ENCODE measurements around the gene PLEKHN1.
"Not testable (repeated sequence)": the region's sequence is repeated elsewhere in the genome, so short reads cannot be mapped to it uniquely, and the experiment has no call there.

PLEKHN1 gene

DNA sequence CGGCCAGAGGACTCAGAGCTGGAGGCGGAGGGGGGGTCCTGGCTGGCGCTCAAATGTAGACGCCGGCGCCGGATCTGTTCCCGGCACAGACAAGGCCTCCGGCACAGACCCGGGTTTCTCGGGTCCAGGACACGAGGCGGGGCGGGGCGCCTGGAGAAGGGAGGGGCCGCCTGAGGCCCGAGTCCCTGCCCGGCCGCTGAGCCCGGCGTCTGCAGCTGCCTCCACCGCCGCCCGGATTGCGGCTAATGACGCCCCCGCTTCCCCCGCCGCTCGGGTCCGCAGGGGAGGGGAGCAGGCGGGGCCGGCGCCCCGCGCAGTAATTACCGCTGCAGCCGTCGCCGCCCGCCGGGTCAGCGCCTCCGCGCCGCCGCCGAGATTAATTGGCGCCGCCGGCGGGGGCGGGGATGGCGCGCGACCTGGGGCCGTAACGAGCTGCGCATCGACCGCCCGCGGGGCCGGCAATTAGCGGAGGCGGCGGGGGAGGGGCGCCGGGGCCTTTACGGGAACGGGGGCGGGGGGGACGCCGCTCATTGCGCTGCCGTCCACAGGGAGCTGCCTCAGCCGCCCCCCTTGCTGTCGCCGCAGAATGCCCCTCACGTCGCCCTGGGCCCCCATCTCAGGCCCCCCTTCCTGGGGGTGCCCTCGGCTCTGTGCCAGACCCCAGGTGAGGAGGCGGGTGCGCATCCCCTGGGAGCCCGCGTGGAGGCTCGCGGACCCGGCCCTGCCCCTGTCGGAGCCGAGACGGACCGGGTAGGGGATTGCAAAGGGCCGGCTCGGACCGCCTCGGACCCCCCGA lies 24.5 kb upstream of the PLEKHN1 start:
- peak overlapping the region; percentile 48 for H3K27ac ChIP-seq (ENCODE audit: low read depth, low read length)
- H3K36me3 ChIP-seq (ENCODE audit: control insufficient read depth, insufficient read depth, low read length) = no peaks in the 10 kb centered on the region
- no peak overlapping the region for H3K9ac ChIP-seq (ENCODE audit: low read length)
- peak overlapping the region; percentile 43 for H3K4me3 ChIP-seq (ENCODE audit: low read length)
- H3K4me1 ChIP-seq (ENCODE audit: control insufficient read depth, insufficient read depth, low read length) = peaks cover 7% of the 10 kb centered on the region
- H3K27me3 ChIP-seq (ENCODE audit: control insufficient read depth, insufficient read depth, low read length) = peaks cover 31% of the 10 kb centered on the region

DNA sequence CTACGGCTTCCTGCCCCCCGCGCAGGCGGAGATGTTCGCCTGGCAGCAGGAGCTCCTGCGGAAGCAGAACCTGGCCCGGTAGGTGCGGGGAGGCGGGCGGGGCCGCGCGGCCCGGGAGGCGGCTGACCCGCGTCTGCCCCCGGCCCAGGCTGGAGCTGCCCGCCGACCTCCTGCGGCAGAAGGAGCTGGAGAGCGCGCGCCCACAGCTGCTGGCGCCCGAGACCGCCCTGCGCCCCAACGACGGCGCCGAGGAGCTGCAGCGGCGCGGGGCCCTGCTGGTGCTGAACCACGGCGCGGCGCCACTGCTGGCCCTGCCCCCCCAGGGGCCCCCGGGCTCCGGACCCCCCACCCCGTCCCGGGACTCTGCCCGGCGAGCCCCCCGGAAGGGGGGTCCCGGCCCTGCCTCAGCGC lies 23.9 kb upstream of the PLEKHN1 start:
- peaks cover 4% of the 10 kb centered on the region for H3K36me3 ChIP-seq (ENCODE audit: control insufficient read depth, insufficient read depth, low read length)
- peaks cover 31% of the 10 kb centered on the region for H3K27me3 ChIP-seq (ENCODE audit: control insufficient read depth, insufficient read depth, low read length)
- no peak overlapping the region for H3K9ac ChIP-seq (ENCODE audit: low read length)
- H3K4me3 ChIP-seq (ENCODE audit: low read length) = no peak overlapping the region
- peak overlapping the region; percentile 10 for H3K27ac ChIP-seq (ENCODE audit: low read depth, low read length)
- H3K4me1 ChIP-seq (ENCODE audit: control insufficient read depth, insufficient read depth, low read length) = peaks cover 7% of the 10 kb centered on the region

DNA sequence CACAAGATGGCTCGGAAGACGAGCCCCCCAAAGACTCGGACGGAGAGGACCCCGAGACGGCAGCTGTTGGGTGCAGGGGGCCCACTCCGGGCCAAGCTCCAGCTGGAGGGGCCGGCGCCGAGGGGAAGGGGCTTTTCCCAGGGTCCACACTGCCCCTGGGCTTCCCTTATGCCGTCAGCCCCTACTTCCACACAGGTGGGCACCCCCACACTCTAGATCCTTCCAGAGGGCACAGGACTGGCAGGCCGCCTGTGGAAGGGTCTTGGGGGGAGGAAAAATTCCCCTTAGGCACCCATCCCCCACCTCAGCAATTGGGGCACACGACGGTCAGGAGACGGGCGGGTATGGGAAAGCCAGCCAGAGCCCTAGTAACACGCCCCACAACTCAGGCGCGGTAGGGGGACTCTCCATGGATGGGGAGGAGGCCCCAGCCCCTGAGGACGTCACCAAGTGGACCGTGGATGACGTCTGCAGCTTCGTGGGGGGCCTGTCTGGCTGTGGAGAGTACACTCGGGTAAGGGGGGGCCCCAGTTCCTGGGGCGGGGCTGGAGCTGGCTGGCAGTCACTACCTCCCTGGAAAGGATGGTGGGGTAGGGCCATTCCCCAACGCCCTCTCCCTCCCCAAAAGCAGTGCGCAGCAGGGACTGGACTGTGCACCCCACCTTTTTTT lies 23.3 kb upstream of the PLEKHN1 start:
- peaks cover 31% of the 10 kb centered on the region for H3K27me3 ChIP-seq (ENCODE audit: control insufficient read depth, insufficient read depth, low read length)
- no peak overlapping the region for H3K9ac ChIP-seq (ENCODE audit: low read length)
- H3K4me3 ChIP-seq (ENCODE audit: low read length) = no peak overlapping the region
- H3K36me3 ChIP-seq (ENCODE audit: control insufficient read depth, insufficient read depth, low read length) = peaks cover 9% of the 10 kb centered on the region
- H3K4me1 ChIP-seq (ENCODE audit: control insufficient read depth, insufficient read depth, low read length) = peaks cover 7% of the 10 kb centered on the region
- H3K27ac ChIP-seq (ENCODE audit: low read depth, low read length) = peak overlapping the region; percentile 45

DNA sequence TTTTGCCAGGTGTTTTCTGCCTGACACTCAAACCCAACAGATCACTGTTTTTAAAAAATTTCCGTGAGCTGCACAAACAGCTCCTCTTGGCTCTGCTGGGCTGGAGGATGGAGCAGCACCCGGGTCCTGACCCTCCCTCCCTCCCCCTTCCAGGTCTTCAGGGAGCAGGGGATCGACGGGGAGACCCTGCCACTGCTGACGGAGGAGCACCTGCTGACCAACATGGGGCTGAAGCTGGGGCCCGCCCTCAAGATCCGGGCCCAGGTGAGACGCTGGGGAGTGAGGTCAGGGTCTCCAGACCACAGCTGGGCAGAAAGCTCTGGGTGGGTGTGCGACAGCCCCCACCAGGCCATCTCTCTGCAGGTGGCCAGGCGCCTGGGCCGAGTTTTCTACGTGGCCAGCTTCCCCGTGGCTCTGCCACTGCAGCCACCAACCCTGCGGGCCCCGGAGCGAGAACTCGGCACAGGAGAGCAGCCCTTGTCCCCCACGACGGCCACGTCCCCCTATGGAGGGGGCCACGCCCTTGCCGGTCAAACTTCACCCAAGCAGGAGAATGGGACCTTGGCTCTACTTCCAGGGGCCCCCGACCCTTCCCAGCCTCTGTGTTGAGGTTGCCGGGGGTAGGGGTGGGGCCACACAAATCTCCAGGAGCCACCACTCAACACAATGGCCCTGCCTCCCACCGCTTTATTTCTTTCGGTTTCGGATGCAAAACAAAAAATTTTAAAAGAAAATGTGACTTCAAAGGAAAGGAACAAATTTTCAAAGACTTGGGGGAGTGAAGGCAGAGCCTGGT lies 22.5 kb upstream of the PLEKHN1 start:
- Histone ChIP-seq H3K4me1 (ENCODE audit: control insufficient read depth, insufficient read depth, low read length) (peaks cover 7% of the 10 kb centered on the region), H3K9ac (ENCODE audit: low read length) (no peak overlapping the region), H3K4me3 (ENCODE audit: low read length) (no peak overlapping the region), H3K27ac (ENCODE audit: low read depth, low read length) (peak overlapping the region; percentile 45), H3K36me3 (ENCODE audit: control insufficient read depth, insufficient read depth, low read length) (peaks cover 11% of the 10 kb centered on the region), H3K27me3 (ENCODE audit: control insufficient read depth, insufficient read depth, low read length) (peaks cover 26% of the 10 kb centered on the region)

DNA sequence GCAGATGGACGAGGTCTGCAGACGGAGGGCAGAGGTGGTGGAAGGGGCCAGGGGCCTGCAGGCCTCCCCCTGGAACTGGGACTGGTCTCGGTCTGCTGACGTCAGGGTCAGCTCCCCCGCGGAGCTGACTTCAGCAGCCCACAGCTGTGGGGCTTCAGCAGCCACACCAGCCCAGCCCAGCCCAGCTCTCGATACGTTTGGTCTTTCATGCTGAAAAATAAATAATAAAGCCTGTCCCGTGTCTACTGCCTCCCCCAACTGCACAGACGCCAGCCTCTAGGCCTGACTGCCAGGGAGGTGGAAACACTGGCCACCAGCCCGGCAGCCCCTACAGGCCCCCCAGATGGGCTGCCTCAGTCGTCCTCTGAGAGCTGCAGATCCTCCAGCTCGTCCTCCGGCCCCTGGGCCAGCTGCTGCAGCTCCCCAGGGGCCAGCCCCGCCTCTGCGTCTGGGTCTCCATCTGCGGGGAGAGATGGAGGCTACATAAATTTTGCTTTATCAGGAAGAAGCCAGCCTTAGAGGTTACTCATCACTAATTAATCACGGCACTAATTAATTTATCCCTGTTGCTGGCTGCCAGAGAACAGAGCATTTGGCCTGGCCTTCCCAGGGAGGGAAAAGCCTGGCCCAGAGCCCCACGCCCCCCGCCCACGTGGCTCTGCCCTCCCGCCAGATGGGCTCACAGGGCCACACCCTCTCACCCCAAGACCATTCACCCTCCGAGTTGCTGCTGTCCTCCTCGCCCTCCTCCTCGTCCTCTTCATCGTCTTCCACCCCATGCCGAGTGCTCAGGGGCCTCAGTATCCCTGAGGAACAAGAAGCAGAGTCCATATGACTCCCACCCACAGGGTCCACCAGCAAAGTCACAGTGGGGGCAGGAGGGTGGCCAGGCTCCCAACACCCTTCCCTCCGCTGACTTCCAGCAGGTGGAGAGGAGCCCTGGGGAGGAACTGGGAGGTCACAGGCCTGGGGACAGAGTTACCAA lies 21.6 kb upstream of the PLEKHN1 start:
- H3K4me3 ChIP-seq (ENCODE audit: low read length) = no peak overlapping the region
- H3K9ac ChIP-seq (ENCODE audit: low read length) = no peak overlapping the region
- peaks cover 11% of the 10 kb centered on the region for H3K36me3 ChIP-seq (ENCODE audit: control insufficient read depth, insufficient read depth, low read length)
- no peak overlapping the region for H3K27ac ChIP-seq (ENCODE audit: low read depth, low read length)
- peaks cover 7% of the 10 kb centered on the region for H3K4me1 ChIP-seq (ENCODE audit: control insufficient read depth, insufficient read depth, low read length)
- peaks cover 18% of the 10 kb centered on the region for H3K27me3 ChIP-seq (ENCODE audit: control insufficient read depth, insufficient read depth, low read length)

DNA sequence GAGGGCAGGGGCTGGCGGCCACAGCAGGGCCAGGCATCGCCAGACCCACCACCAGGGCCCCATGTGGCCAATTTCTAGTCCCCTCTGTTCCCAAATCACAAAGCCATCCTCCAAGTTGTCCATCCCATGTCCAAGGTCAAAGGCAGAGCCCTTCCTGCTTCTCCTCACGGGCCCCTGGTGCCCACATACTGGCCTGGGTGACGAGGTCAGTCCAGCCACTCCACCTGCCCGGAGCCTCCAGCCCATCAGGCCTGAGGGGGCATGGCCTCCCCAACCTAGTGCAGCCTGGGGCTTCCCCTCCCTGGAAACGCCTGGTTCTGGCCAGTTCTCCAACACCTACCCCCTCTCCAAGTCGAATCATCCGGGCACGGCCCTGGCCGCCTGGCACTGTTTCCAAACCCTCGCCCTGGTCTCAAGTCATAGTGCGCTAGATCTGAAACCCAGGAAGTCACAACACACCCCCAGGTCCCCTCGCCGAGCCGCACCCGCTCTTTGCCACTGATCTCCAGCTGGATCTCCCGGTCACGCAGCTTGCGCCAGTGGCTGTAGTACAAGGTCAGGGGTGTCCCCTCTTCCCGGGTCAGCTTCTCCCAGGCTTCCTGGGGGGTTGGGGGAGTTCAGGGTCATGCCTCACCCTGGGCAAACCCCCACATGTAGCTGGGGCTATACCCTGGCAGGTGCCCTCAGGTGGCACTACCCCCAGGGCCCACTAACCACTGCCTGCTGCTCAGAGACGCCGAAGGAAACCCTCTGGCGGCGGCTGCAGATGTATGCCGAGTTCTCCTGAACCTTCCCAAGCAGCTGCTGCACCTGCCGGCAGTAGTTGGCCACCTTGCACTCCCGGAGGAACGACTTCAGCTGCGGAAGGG lies 20.4 kb upstream of the PLEKHN1 start:
- H3K27ac ChIP-seq (ENCODE audit: low read depth, low read length) = no peak overlapping the region
- no peaks in the 10 kb centered on the region for H3K4me1 ChIP-seq (ENCODE audit: control insufficient read depth, insufficient read depth, low read length)
- H3K27me3 ChIP-seq (ENCODE audit: control insufficient read depth, insufficient read depth, low read length) = peaks cover 8% of the 10 kb centered on the region
- H3K4me3 ChIP-seq (ENCODE audit: low read length) = no peak overlapping the region
- H3K9ac ChIP-seq (ENCODE audit: low read length) = no peak overlapping the region
- H3K36me3 ChIP-seq (ENCODE audit: control insufficient read depth, insufficient read depth, low read length) = peaks cover 21% of the 10 kb centered on the region

DNA sequence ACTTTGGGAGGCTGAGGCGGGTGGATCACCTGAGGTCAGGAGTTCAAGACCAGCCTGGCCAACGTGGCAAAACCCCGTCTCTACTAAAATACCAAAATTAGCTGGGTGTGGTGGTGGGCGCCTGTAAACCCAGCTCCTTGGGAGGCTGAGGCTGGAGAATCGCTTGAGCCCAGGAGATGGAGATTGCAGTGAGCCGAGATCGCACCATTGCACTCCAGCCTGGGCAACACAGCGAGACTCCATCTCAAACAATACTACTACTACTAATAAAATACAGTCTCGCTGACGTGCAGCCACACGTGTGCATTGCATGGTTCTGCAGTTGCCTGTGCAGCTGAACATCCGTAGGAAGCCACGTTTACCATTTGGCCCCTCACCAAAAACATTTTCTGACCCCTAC lies 19.5 kb upstream of the PLEKHN1 start:
- H3K36me3 ChIP-seq (ENCODE audit: control insufficient read depth, insufficient read depth, low read length) = peaks cover 21% of the 10 kb centered on the region
- H3K27ac ChIP-seq (ENCODE audit: low read depth, low read length); H3K9ac ChIP-seq (ENCODE audit: low read length); H3K4me1 ChIP-seq (ENCODE audit: control insufficient read depth, insufficient read depth, low read length); H3K27me3 ChIP-seq (ENCODE audit: control insufficient read depth, insufficient read depth, low read length); H3K4me3 ChIP-seq (ENCODE audit: low read length): not testable (repeated sequence)

DNA sequence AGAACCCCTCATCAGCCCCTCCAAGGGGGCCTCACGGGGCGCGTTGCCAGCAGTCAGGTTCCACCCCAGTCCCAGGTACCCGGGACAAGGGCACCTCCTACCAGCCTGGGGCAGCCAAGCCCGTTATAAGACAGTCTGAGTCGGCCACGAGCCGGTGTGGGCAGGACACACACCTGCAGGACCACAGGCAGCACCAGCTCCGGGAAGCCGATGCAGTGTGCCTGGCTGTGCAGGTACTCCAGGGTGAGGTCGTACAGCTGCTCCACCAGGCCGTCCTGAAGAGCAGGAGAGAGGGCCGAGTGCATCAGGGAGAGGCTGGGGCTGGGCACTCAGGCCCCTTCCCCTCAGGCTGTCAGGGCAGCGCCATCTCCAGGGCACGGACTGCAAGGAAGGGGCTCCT lies 18.3 kb upstream of the PLEKHN1 start:
- no peak overlapping the region for H3K9ac ChIP-seq (ENCODE audit: low read length)
- no peak overlapping the region for H3K4me3 ChIP-seq (ENCODE audit: low read length)
- no peak overlapping the region for H3K27ac ChIP-seq (ENCODE audit: low read depth, low read length)
- H3K36me3 ChIP-seq (ENCODE audit: control insufficient read depth, insufficient read depth, low read length) = peaks cover 23% of the 10 kb centered on the region
- no peaks in the 10 kb centered on the region for H3K4me1 ChIP-seq (ENCODE audit: control insufficient read depth, insufficient read depth, low read length)
- peaks cover 2% of the 10 kb centered on the region for H3K27me3 ChIP-seq (ENCODE audit: control insufficient read depth, insufficient read depth, low read length)

DNA sequence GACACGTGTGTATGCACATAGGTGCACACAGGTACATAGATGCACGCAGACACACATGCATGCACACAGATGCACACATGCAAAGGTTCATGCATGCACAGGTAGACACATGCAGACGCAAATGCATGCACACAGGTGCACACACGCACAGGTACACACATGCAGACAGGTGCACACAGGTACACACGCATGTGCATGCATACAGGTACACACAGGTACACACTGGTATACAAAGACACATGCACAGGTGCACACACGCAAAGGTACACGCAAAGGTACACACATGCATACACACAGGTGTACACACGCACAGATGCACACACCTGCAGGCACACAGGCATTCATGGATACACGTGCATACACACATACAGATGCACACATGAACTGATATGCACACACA lies 16.0 kb upstream of the PLEKHN1 start:
- Histone ChIP-seq H3K4me3 (ENCODE audit: low read length) (no peak overlapping the region), H3K9ac (ENCODE audit: low read length) (no peak overlapping the region), H3K27me3 (ENCODE audit: control insufficient read depth, insufficient read depth, low read length) (no peaks in the 10 kb centered on the region), H3K4me1 (ENCODE audit: control insufficient read depth, insufficient read depth, low read length) (no peaks in the 10 kb centered on the region), H3K36me3 (ENCODE audit: control insufficient read depth, insufficient read depth, low read length) (peaks cover 38% of the 10 kb centered on the region), H3K27ac (ENCODE audit: low read depth, low read length) (no peak overlapping the region)

DNA sequence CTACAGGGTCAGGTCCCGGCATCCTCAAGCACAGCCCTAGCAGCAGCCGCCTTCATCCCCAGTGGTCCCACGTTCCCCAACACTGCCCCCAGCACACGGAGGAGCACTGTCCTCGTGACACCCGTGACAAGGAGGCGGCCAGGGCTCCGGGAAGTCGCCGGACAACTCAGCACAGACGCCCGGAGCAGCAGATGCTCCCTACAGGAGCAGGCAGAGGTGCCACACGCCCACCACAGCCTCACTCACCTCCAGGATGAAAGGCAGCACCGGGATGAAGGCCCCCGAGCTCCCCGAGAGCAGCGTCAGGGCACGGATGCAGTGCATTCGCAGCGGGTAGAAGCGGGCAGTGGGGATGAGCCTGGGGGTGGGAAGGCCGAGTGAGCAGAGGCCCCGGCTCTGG lies 15.4 kb upstream of the PLEKHN1 start:
- no peak overlapping the region for H3K9ac ChIP-seq (ENCODE audit: low read length)
- H3K27me3 ChIP-seq (ENCODE audit: control insufficient read depth, insufficient read depth, low read length) = no peaks in the 10 kb centered on the region
- no peak overlapping the region for H3K27ac ChIP-seq (ENCODE audit: low read depth, low read length)
- H3K36me3 ChIP-seq (ENCODE audit: control insufficient read depth, insufficient read depth, low read length) = peaks cover 45% of the 10 kb centered on the region
- no peaks in the 10 kb centered on the region for H3K4me1 ChIP-seq (ENCODE audit: control insufficient read depth, insufficient read depth, low read length)
- no peak overlapping the region for H3K4me3 ChIP-seq (ENCODE audit: low read length)

DNA sequence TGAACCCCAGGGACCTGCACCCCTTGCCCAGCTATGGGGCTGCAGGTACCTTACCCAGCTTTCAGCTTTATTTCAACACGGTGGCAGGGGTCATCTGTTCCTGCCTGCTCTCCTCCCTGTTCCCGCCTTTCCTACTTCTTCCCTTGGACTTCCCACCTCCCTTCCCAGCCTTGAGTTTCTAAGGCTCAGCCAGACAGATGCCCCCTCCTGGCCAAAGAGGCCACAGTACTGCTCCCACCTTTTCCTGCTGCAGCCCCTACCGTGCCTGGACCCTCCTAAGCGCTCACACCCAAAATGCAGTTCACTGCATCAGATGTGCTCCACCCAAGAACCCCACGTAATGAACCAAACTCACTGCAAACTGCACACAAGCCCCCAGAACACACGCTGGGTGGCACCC lies 14.9 kb upstream of the PLEKHN1 start:
- no peaks in the 10 kb centered on the region for H3K4me1 ChIP-seq (ENCODE audit: control insufficient read depth, insufficient read depth, low read length)
- no peak overlapping the region for H3K9ac ChIP-seq (ENCODE audit: low read length)
- no peaks in the 10 kb centered on the region for H3K27me3 ChIP-seq (ENCODE audit: control insufficient read depth, insufficient read depth, low read length)
- no peak overlapping the region for H3K27ac ChIP-seq (ENCODE audit: low read depth, low read length)
- H3K4me3 ChIP-seq (ENCODE audit: low read length) = no peak overlapping the region
- H3K36me3 ChIP-seq (ENCODE audit: control insufficient read depth, insufficient read depth, low read length) = peaks cover 48% of the 10 kb centered on the region
